Pulmonary artery endothelial cell (primary cell): Measurements from ENCODE around the gene TNFAIP1. TPM values are rescaled to one million over a fixed set of nuclear protein-coding genes. Genes with fewer than 3 reads are reported as not detected.

Experiments used
- total RNA-seq: library from RNA; depleted of rRNA; stranded (reverse); fragments of >200 nt; gene quantifications from 2 replicates; pipeline ENCODE4 v1.2.3, GENCODE V29; 2014

The TNFAIP1 gene
- total RNA-seq, 1 donor from 2014 or later, result 50.4 TPM

Other genes with a start within 250 kb of the TNFAIP1 start
- gene TMEM97, start 16.6 kb upstream of the TNFAIP1 start, total RNA-seq, result 43.1 and 44.7 TPM in 2 replicates
- 50.3 and 59.8 TPM in 2 replicates for gene IFT20, start 289 bp upstream of the TNFAIP1 start, total RNA-seq
- 102 and 107 TPM in 2 replicates for gene POLDIP2, start 21.8 kb downstream of the TNFAIP1 start, total RNA-seq
- gene SEBOX, start 29.4 kb downstream of the TNFAIP1 start, total RNA-seq, result not detected in 2 replicates
- 0.07 and 0.46 TPM in 2 replicates for gene VTN, start 34.5 kb downstream of the TNFAIP1 start, total RNA-seq
- gene SARM1, start 35.9 kb downstream of the TNFAIP1 start, total RNA-seq, result 2.2 and 5.9 TPM in 2 replicates
- 3.8 and 4.5 TPM in 2 replicates for gene SLC46A1, start 70.5 kb downstream of the TNFAIP1 start, total RNA-seq
- gene SLC13A2, start 137.9 kb downstream of the TNFAIP1 start, total RNA-seq, result not detected in 2 replicates
- not detected in 2 replicates for gene FOXN1, start 170.6 kb downstream of the TNFAIP1 start, total RNA-seq
- gene UNC119, start 216.9 kb downstream of the TNFAIP1 start, total RNA-seq, result 22.0 and 22.1 TPM in 2 replicates
- 56.6 and 57.6 TPM in 2 replicates for gene PIGS, start 235.8 kb downstream of the TNFAIP1 start, total RNA-seq
- gene ALDOC, start 241.1 kb downstream of the TNFAIP1 start, total RNA-seq, result 22.0 and 53.9 TPM in 2 replicates